KMS-11 (cell line): ENCODE data around the gene TMEM72.

ENCODE experiments used
- H2AFZ ChIP-seq: fragments of 200-600 bp; sonication (generic); 2 replicates; pipeline ENCODE4 v1.6.1; 2016; ENCODE audit warnings: antibody characterized with exemption, mixed run types, low read depth
- H3K27ac ChIP-seq: fragments of 200-600 bp; sonication (generic); 2 replicates; pipeline ENCODE4 v1.6.1; 2016; ENCODE audit warnings: mild to moderate bottlenecking, mixed run types
- H3K27me3 ChIP-seq: fragments of 200-600 bp; sonication (generic); 2 replicates; pipeline ENCODE4 v1.6.1; 2017; ENCODE audit warnings: mild to moderate bottlenecking, low read depth, mixed run types, moderate library complexity; ENCODE audit not compliant: insufficient read depth
- H3K36me3 ChIP-seq: fragments of 200-600 bp; sonication (generic); 2 replicates; pipeline ENCODE4 v1.6.1; 2017; ENCODE audit warnings: mild to moderate bottlenecking, mixed run types; ENCODE audit not compliant: insufficient read depth
- H3K4me1 ChIP-seq: fragments of 200-600 bp; sonication (generic); 2 replicates; pipeline ENCODE4 v1.6.1; 2016; ENCODE audit warnings: mild to moderate bottlenecking, low read depth, mixed run types; ENCODE audit not compliant: poor library complexity, severe bottlenecking
- H3K4me2 ChIP-seq: fragments of 200-600 bp; sonication (generic); 2 replicates; pipeline ENCODE4 v1.7.0; 2016; ENCODE audit warnings: mild to moderate bottlenecking, mixed run types
- H3K4me3 ChIP-seq: fragments of 200-600 bp; sonication (generic); IDR thresholded peaks from 2 replicates; pipeline ENCODE4 v1.6.1; 2017; ENCODE audit warnings: low read depth, low read length, mixed read lengths; ENCODE audit not compliant: insufficient read depth
- H3K79me2 ChIP-seq: fragments of 200-600 bp; sonication (generic); 2 replicates; pipeline ENCODE4 v1.6.1; 2016; ENCODE audit warnings: low read depth, mixed run types; ENCODE audit not compliant: insufficient read depth
- H3K9ac ChIP-seq: fragments of 200-600 bp; sonication (generic); 2 replicates; pipeline ENCODE4 v1.6.1; 2016; ENCODE audit warnings: mild to moderate bottlenecking, mixed run types
- H4K20me1 ChIP-seq: fragments of 200-600 bp; sonication (generic); 2 replicates; pipeline ENCODE4 v1.6.1; 2016; ENCODE audit warnings: mild to moderate bottlenecking, mixed run types; ENCODE audit not compliant: insufficient read depth
- CTCF ChIP-seq: fragments of 200-600 bp; sonication (generic); conservative IDR thresholded peaks from 2 replicates; pipeline ENCODE4 v1.6.1; 2017; ENCODE audit warnings: low read depth, mild to moderate bottlenecking, antibody characterized with exemption, low read length, moderate library complexity, mixed read lengths

TMEM72 gene

GRCh38 chr10:44963772-44964633, 52.9 kb downstream of the TMEM72 start:
- TF ChIP-seq CTCF = no peak; the same call in 1 of the 2 replicates
- Histone ChIP-seq H3K4me2 (peak overlapping the region; percentile 100), H3K36me3 (peaks cover 5% of the 10 kb centered on the region; the same call in 1 of the 2 replicates), H3K27ac (peak overlapping the region; percentile 89), H3K4me1 (peaks cover 54% of the 10 kb centered on the region), H4K20me1 (no peaks in the 10 kb centered on the region), H3K79me2 (peaks cover 92% of the 10 kb centered on the region), H3K9ac (peak overlapping the region; percentile 68), H3K27me3 (no peaks in the 10 kb centered on the region), H3K4me3 (no peak overlapping the region), H2AFZ (no peak overlapping the region)

GRCh38 chr10:44965104-44965503, 54.0 kb downstream of the TMEM72 start:
- peak overlapping the region; percentile 68; the same call in 1 of the 2 replicates for H3K9ac ChIP-seq
- TF ChIP-seq CTCF = no peak
- peaks cover 96% of the 10 kb centered on the region for H3K79me2 ChIP-seq
- no peaks in the 10 kb centered on the region for H3K27me3 ChIP-seq
- peaks cover 5% of the 10 kb centered on the region; the same call in 1 of the 2 replicates for H3K36me3 ChIP-seq
- no peak overlapping the region for H3K4me3 ChIP-seq
- no peak overlapping the region for H2AFZ ChIP-seq
- no peaks in the 10 kb centered on the region for H4K20me1 ChIP-seq
- peaks cover 65% of the 10 kb centered on the region for H3K4me1 ChIP-seq
- peak overlapping the region; percentile 100 for H3K4me2 ChIP-seq
- peak overlapping the region; percentile 89 for H3K27ac ChIP-seq

GRCh38 chr10:44965651-44966097, 54.5 kb downstream of the TMEM72 start:
- Histone ChIP-seq H3K27me3 (no peaks in the 10 kb centered on the region), H3K36me3 (peaks cover 5% of the 10 kb centered on the region; the same call in 1 of the 2 replicates), H3K27ac (peak overlapping the region; percentile 89), H2AFZ (no peak overlapping the region), H3K4me3 (no peak overlapping the region), H3K4me1 (peaks cover 71% of the 10 kb centered on the region), H3K9ac (peak overlapping the region; percentile 4; the same call in 1 of the 2 replicates), H4K20me1 (no peaks in the 10 kb centered on the region), H3K4me2 (peak overlapping the region; percentile 100), H3K79me2 (peaks cover 96% of the 10 kb centered on the region)
- TF ChIP-seq CTCF = no peak

GRCh38 chr10:44966129-44966815, 55.1 kb downstream of the TMEM72 start:
- H3K79me2 ChIP-seq = peaks cover 95% of the 10 kb centered on the region
- H3K27ac ChIP-seq = peak overlapping the region; percentile 89
- H3K4me3 ChIP-seq = no peak overlapping the region
- peaks cover 9% of the 10 kb centered on the region; the same call in 1 of the 2 replicates for H3K36me3 ChIP-seq
- no peak overlapping the region for H2AFZ ChIP-seq
- no peaks in the 10 kb centered on the region for H4K20me1 ChIP-seq
- H3K4me1 ChIP-seq = peaks cover 77% of the 10 kb centered on the region
- H3K4me2 ChIP-seq = peak overlapping the region; percentile 100
- no peak for TF ChIP-seq CTCF
- H3K27me3 ChIP-seq = no peaks in the 10 kb centered on the region
- no peak overlapping the region; the same call in 1 of the 2 replicates for H3K9ac ChIP-seq
